GM23338 (cell line): ENCODE results near the gene CTNNA2. TPM values are rescaled to one million over a fixed set of nuclear protein-coding genes. Genes with fewer than 3 reads are reported as not detected.

Experiments
- ATAC-seq: fragments of 200-7000 bp; cut with Tn5 transposase; 3 replicates; pipeline ENCODE4 v1.9.1; 2020
- DNase-seq: peaks from one replicate; pipeline ENCODE4 v3.0.0-alpha.2; 2015; ENCODE audit warnings: low spot score
- H2AFZ ChIP-seq: fragments of 200-600 bp; sonication (generic); 2 replicates; pipeline ENCODE4 v1.8.0; 2016; ENCODE audit warnings: antibody characterized with exemption, mild to moderate bottlenecking, moderate library complexity
- H3F3A ChIP-seq: fragments of 200-600 bp; sonication (generic); replicated peaks from 2 replicates; pipeline ENCODE4 v1.8.0; 2017; ENCODE audit warnings: antibody characterized with exemption, mixed run types, low read depth
- H3K27ac ChIP-seq: fragments of 200-600 bp; sonication (generic); 2 replicates; pipeline ENCODE4 v1.6.1; 2016; ENCODE audit warnings: low read depth
- H3K27me3 ChIP-seq: fragments of 200-600 bp; sonication (generic); 2 replicates; pipeline ENCODE4 v1.8.0; 2016; ENCODE audit warnings: mild to moderate bottlenecking, mixed run types, moderate library complexity; ENCODE audit not compliant: insufficient read depth
- H3K36me3 ChIP-seq: fragments of 200-600 bp; sonication (generic); 2 replicates; pipeline ENCODE4 v1.8.0; 2016; ENCODE audit warnings: mild to moderate bottlenecking; ENCODE audit not compliant: insufficient read depth
- H3K4me1 ChIP-seq: fragments of 200-600 bp; sonication (generic); 2 replicates; pipeline ENCODE4 v1.8.0; 2016; ENCODE audit warnings: mild to moderate bottlenecking, moderate library complexity; ENCODE audit not compliant: insufficient read depth
- H3K4me2 ChIP-seq: fragments of 200-600 bp; sonication (generic); 2 replicates; pipeline ENCODE4 v1.7.1; 2017; ENCODE audit warnings: mixed run types
- H3K4me3 ChIP-seq: fragments of 200-600 bp; sonication (generic); 2 replicates; pipeline ENCODE4 v1.6.1; 2016; ENCODE audit warnings: mixed run types
- H3K79me2 ChIP-seq: fragments of 200-600 bp; sonication (generic); replicated peaks from 2 replicates; pipeline ENCODE4 v1.8.0; 2017; ENCODE audit warnings: mild to moderate bottlenecking; ENCODE audit not compliant: insufficient read depth
- H3K9me2 ChIP-seq: fragments of 200-600 bp; sonication (generic); 2 replicates; pipeline ENCODE4 v1.8.0; 2017; ENCODE audit not compliant: insufficient read depth
- H4K20me1 ChIP-seq: fragments of 200-600 bp; sonication (generic); replicated peaks from 2 replicates; pipeline ENCODE4 v1.8.0; 2017; ENCODE audit warnings: mild to moderate bottlenecking; ENCODE audit not compliant: insufficient read depth
- H3K27ac Mint-ChIP-seq: 2 replicates; pipeline ENCODE4 v1.8.0; 2020; ENCODE audit warnings: inconsistent platforms, mild to moderate bottlenecking, moderate library complexity, mixed read lengths
- H3K27me3 Mint-ChIP-seq: 3 replicates; pipeline ENCODE4 v1.8.0; 2022; ENCODE audit warnings: low read depth, mild to moderate bottlenecking, moderate library complexity, mixed read lengths, inconsistent platforms; ENCODE audit not compliant: insufficient read depth, poor library complexity
- H3K36me3 Mint-ChIP-seq: 3 replicates; pipeline ENCODE4 v1.8.0; 2021; ENCODE audit warnings: low read depth, mild to moderate bottlenecking, inconsistent platforms, moderate library complexity, mixed read lengths
- H3K4me1 Mint-ChIP-seq: 3 replicates; pipeline ENCODE4 v1.8.0; 2020; ENCODE audit warnings: mild to moderate bottlenecking, inconsistent platforms, mixed read lengths
- H3K4me3 Mint-ChIP-seq: 3 replicates; pipeline ENCODE4 v1.8.0; 2021; ENCODE audit warnings: moderate library complexity, mild to moderate bottlenecking, inconsistent platforms, mixed read lengths
- H3K9me3 Mint-ChIP-seq: 3 replicates; pipeline ENCODE4 v1.8.0; 2020; ENCODE audit warnings: moderate library complexity, mild to moderate bottlenecking, inconsistent platforms, mixed read lengths
- CREB1 ChIP-seq: fragments of 250-450 bp; sonication (Bioruptor Pico); IDR thresholded peaks from 2 replicates; pipeline ENCODE4 v1.5.0; 2020; ENCODE audit warnings: low read depth, mild to moderate bottlenecking, moderate library complexity
- CTCF ChIP-seq, 2 experiments: fragments of 200-600 bp in 1 of 2; sonication (generic) in 1 of 2; conservative IDR thresholded peaks; 2 replicates each; pipeline versions ENCODE4 v1.5.1 to v1.6.1; 2016 to 2017; ENCODE audit warnings: antibody characterized with exemption in 2 of 2, low read depth in 2 of 2, mild to moderate bottlenecking in 2 of 2, moderate library complexity in 1 of 2
- EZH2 ChIP-seq: fragments of 200-600 bp; sonication (generic); IDR thresholded peaks from one replicate; pipeline ENCODE4 v1.8.0; 2017; ENCODE audit warnings: antibody characterized with exemption, mild to moderate bottlenecking, low read depth; ENCODE audit not compliant: unreplicated experiment
- EZH2phosphoT487 ChIP-seq: fragments of 200-600 bp; sonication (generic); IDR thresholded peaks from one replicate; pipeline ENCODE4 v1.8.1; 2018; ENCODE audit warnings: antibody characterized with exemption; ENCODE audit not compliant: unreplicated experiment
- JUNB ChIP-seq: IDR thresholded peaks from one replicate; pipeline ENCODE4 v1.6.1; 2016; ENCODE audit warnings: antibody characterized with exemption; ENCODE audit not compliant: unreplicated experiment
- NANOG ChIP-seq: IDR thresholded peaks from 2 replicates; pipeline ENCODE4 v1.6.1; 2016; ENCODE audit warnings: antibody characterized with exemption, borderline replicate concordance
- POLR2AphosphoS5 ChIP-seq: IDR thresholded peaks from 2 replicates; pipeline ENCODE4 v1.6.1; 2016; ENCODE audit warnings: antibody characterized with exemption, low read depth
- STAT1 ChIP-seq: IDR thresholded peaks from one replicate; pipeline ENCODE4 v1.6.1; 2016; ENCODE audit warnings: antibody characterized with exemption; ENCODE audit not compliant: unreplicated experiment
- ZNF114 ChIP-seq: fragments of 250-450 bp; sonication (Bioruptor Pico); IDR thresholded peaks from 2 replicates; pipeline ENCODE4 v1.5.0; 2020; ENCODE audit warnings: mild to moderate bottlenecking, moderate library complexity
- ZNF331 ChIP-seq: fragments of 250-450 bp; sonication (Bioruptor Pico); IDR thresholded peaks from 2 replicates; pipeline ENCODE4 v1.5.0; 2020; ENCODE audit warnings: low read depth, mild to moderate bottlenecking, moderate library complexity
- polyA plus RNA-seq: library from polyadenylated mRNA; unstranded; fragments of >200 nt; fragmentation: Nextera tagmentation; extraction: Ambion mirVana; gene quantifications from 2 replicates; pipeline ENCODE4 v1.2.1, GENCODE V29; 2016
- total RNA-seq: library from RNA; depleted of rRNA; stranded (reverse); fragments of >200 nt; shearing (Covaris generic); gene quantifications from 2 replicates; pipeline ENCODE4 v1.2.3, GENCODE V29; 2014
- TF ChIP-seq, protein P1 (sequence below): IDR thresholded peaks from one replicate; pipeline ENCODE4 v1.6.1; 2018; ENCODE audit warnings: antibody characterized with exemption; ENCODE audit not compliant: unreplicated experiment
- TF ChIP-seq, protein P2 (sequence below): fragments of 250-450 bp; sonication (Bioruptor Pico); IDR thresholded peaks from 2 replicates; pipeline ENCODE4 v1.5.0; 2020; ENCODE audit warnings: mild to moderate bottlenecking, moderate library complexity

Gene CTNNA2
- total and polyA plus RNA-seq, 2 experiments from 2014 or later: 6.4 to 15.6 TPM

GRCh38 chr2:80300954-80301353 lies 788.1 kb downstream of the CTNNA2 start:
- no peaks in the 10 kb centered on the region for H3K79me2 ChIP-seq
- H3K4me3 Mint-ChIP-seq: peak overlapping the region; percentile 37
- no peaks in the 10 kb centered on the region; the same call in 1 of the 2 replicates for H4K20me1 ChIP-seq
- H3K36me3 ChIP-seq: no peaks in the 10 kb centered on the region
- no peaks in the 10 kb centered on the region for H3K9me3 Mint-ChIP-seq
- peak overlapping the region; percentile 70 for H3K4me3 ChIP-seq
- no peaks in the 10 kb centered on the region for H3K9me2 ChIP-seq
- ATAC-seq: no peak
- H3K27ac Mint-ChIP-seq: no peak overlapping the region
- DNase-seq: peak; percentile 43
- H3K27me3 Mint-ChIP-seq: peaks cover 63% of the 10 kb centered on the region
- no peak overlapping the region for H3K27ac ChIP-seq
- no peaks in the 10 kb centered on the region; the same call in 2 of the 3 replicates for H3K36me3 Mint-ChIP-seq
- H3K4me1 ChIP-seq: peaks cover 51% of the 10 kb centered on the region
- H3K27me3 ChIP-seq: peaks cover 68% of the 10 kb centered on the region
- H3K4me2 ChIP-seq: peak overlapping the region; percentile 88
- 0 out of 2 replicates have a peak, but pooled peaks cover 6% of the 10 kb centered on the region for H3F3A ChIP-seq
- no peak overlapping the region for H2AFZ ChIP-seq
- peaks cover 62% of the 10 kb centered on the region for H3K4me1 Mint-ChIP-seq
- TF ChIP-seq ZNF331 (CRISPR knock-in tag) (no peak), ZNF114 (CRISPR knock-in tag) (no peak), POLR2AphosphoS5 (no peak), EZH2 (no peak), CTCF (conservative IDR thresholded peaks at IDR 0.05; ENCODE audit: low read depth in 2 of 2) (no peak), EZH2phosphoT487 (no peak), STAT1 (no peak), JUNB (no peak), NANOG (no peak), CREB1 (CRISPR knock-in tag) (no peak)
- TF ChIP-seq, protein P1, sequence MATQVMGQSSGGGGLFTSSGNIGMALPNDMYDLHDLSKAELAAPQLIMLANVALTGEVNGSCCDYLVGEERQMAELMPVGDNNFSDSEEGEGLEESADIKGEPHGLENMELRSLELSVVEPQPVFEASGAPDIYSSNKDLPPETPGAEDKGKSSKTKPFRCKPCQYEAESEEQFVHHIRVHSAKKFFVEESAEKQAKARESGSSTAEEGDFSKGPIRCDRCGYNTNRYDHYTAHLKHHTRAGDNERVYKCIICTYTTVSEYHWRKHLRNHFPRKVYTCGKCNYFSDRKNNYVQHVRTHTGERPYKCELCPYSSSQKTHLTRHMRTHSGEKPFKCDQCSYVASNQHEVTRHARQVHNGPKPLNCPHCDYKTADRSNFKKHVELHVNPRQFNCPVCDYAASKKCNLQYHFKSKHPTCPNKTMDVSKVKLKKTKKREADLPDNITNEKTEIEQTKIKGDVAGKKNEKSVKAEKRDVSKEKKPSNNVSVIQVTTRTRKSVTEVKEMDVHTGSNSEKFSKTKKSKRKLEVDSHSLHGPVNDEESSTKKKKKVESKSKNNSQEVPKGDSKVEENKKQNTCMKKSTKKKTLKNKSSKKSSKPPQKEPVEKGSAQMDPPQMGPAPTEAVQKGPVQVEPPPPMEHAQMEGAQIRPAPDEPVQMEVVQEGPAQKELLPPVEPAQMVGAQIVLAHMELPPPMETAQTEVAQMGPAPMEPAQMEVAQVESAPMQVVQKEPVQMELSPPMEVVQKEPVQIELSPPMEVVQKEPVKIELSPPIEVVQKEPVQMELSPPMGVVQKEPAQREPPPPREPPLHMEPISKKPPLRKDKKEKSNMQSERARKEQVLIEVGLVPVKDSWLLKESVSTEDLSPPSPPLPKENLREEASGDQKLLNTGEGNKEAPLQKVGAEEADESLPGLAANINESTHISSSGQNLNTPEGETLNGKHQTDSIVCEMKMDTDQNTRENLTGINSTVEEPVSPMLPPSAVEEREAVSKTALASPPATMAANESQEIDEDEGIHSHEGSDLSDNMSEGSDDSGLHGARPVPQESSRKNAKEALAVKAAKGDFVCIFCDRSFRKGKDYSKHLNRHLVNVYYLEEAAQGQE: no peak
- TF ChIP-seq, protein P2, sequence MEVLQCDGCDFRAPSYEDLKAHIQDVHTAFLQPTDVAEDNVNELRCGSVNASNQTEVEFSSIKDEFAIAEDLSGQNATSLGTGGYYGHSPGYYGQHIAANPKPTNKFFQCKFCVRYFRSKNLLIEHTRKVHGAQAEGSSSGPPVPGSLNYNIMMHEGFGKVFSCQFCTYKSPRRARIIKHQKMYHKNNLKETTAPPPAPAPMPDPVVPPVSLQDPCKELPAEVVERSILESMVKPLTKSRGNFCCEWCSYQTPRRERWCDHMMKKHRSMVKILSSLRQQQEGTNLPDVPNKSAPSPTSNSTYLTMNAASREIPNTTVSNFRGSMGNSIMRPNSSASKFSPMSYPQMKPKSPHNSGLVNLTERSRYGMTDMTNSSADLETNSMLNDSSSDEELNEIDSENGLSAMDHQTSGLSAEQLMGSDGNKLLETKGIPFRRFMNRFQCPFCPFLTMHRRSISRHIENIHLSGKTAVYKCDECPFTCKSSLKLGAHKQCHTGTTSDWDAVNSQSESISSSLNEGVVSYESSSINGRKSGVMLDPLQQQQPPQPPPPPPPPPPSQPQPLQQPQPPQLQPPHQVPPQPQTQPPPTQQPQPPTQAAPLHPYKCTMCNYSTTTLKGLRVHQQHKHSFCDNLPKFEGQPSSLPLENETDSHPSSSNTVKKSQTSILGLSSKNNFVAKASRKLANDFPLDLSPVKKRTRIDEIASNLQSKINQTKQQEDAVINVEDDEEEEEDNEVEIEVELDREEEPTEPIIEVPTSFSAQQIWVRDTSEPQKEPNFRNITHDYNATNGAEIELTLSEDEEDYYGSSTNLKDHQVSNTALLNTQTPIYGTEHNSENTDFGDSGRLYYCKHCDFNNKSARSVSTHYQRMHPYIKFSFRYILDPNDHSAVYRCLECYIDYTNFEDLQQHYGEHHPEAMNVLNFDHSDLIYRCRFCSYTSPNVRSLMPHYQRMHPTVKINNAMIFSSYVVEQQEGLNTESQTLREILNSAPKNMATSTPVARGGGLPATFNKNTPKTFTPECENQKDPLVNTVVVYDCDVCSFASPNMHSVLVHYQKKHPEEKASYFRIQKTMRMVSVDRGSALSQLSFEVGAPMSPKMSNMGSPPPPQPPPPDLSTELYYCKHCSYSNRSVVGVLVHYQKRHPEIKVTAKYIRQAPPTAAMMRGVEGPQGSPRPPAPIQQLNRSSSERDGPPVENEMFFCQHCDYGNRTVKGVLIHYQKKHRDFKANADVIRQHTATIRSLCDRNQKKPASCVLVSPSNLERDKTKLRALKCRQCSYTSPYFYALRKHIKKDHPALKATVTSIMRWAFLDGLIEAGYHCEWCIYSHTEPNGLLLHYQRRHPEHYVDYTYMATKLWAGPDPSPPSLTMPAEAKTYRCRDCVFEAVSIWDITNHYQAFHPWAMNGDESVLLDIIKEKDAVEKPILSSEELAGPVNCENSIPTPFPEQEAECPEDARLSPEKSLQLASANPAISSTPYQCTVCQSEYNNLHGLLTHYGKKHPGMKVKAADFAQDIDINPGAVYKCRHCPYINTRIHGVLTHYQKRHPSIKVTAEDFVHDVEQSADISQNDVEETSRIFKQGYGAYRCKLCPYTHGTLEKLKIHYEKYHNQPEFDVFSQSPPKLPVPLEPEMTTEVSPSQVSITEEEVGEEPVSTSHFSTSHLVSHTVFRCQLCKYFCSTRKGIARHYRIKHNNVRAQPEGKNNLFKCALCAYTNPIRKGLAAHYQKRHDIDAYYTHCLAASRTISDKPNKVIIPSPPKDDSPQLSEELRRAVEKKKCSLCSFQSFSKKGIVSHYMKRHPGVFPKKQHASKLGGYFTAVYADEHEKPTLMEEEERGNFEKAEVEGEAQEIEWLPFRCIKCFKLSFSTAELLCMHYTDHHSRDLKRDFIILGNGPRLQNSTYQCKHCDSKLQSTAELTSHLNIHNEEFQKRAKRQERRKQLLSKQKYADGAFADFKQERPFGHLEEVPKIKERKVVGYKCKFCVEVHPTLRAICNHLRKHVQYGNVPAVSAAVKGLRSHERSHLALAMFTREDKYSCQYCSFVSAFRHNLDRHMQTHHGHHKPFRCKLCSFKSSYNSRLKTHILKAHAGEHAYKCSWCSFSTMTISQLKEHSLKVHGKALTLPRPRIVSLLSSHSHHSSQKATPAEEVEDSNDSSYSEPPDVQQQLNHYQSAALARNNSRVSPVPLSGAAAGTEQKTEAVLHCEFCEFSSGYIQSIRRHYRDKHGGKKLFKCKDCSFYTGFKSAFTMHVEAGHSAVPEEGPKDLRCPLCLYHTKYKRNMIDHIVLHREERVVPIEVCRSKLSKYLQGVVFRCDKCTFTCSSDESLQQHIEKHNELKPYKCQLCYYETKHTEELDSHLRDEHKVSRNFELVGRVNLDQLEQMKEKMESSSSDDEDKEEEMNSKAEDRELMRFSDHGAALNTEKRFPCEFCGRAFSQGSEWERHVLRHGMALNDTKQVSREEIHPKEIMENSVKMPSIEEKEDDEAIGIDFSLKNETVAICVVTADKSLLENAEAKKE (CRISPR knock-in tag): no peak
